ENCODE measurements around the gene TAF10. TPM values are rescaled to one million over a fixed set of nuclear protein-coding genes. Genes with fewer than 3 reads are reported as not detected.

The TAF10 gene
- total RNA-seq, 1 donor from 2014 or later, result 89.4 TPM

DNA sequence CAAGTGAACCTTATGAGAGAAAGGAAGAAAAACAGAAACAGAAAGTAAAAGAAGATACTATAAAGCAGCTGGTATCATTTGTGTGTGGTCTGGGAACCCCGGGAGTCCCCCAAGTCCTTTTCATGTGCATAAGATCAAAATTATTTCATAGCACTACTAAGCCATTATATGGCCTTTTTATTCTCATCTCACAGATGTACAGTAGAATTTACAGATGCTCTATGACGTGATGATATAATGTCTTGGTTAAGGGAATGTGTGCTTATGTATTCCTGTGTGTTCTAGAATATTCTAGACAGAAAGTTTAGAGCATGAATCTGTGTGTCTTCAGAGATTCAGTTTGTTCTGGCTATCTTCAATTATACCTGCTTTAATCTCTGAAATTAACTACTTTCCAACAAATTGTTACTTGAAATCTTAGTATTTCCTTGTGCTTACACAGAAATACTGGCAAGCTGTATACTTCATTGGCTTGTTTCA is 15.8 kb upstream of the TAF10 start:
- ATAC-seq (no peak), DNase-seq (no peak)
- intact Hi-C loops (cut with micrococcal nuclease), result no loop called here

DNA sequence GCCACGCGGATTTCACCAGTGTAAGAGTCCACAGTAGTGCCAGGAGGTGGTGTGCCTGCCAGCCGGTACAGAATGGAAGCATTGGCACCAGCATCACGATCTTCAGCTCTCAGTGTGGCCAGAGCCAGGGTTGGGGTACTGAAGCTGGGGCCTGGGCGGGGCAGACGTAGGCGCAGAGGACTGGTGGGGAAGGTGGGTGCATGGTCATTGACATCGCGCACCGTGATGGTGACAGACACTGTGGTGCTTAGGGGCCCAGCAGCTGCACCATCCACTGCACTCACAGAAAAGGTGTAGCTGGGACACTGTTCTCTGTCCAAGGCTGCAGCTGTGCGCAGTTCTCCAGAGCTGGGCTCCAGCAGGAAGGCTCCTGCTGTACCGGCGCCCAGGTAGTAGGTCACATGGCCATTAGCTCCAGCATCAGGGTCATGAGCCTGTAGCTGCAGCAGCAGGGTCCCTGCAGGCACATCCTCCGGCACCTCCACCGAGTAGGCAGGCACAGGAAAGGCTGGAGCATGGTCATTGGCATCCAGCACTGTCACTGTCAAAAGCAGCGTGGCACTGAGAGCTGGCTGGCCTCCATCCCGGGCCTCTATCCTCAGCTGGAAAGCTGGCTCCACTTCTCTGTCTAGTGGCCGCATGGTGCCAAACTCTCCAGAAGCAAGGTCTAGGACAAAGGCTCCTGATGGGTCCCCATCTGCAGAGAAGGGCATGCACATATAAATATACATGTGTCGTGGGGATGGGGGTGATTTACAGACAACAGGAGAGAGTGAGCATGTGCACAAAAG is 15.2 kb upstream of the TAF10 start:
- ATAC-seq (peak; percentile 86), DNase-seq (peak; percentile 82)
- intact Hi-C loops (cut with micrococcal nuclease), result no loop called here

DNA sequence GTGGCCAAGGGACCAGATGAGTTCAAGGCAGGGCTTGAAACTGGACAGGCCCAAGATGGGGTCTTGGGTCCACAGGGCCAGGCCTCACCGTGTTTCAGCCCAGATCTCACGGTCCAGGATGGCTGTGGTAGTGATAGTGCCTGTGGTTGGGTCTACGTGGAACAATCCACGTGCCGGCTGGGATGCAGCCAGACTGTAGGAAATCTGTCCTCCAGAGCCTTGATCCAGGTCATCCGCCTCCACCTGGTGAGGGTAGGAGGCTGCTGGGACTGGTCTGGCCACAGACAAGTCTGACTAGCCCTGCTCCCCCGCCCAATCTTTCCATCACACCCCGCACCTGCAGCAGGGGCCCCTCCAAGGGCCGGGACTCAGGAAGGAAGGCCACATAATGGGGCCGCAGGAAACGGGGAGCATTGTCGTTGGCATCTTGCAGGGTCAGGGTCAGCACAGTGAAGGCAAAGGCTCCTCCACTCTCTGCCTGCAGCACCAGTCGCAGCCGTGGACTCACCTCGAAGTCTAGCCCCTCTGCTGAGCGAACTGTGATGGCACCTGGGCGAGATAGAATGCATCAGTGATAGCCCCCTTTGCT is 13.9 kb upstream of the TAF10 start:
- intact Hi-C loops (cut with micrococcal nuclease), result no loop called here
- ATAC-seq (no peak), DNase-seq (no peak)

DNA sequence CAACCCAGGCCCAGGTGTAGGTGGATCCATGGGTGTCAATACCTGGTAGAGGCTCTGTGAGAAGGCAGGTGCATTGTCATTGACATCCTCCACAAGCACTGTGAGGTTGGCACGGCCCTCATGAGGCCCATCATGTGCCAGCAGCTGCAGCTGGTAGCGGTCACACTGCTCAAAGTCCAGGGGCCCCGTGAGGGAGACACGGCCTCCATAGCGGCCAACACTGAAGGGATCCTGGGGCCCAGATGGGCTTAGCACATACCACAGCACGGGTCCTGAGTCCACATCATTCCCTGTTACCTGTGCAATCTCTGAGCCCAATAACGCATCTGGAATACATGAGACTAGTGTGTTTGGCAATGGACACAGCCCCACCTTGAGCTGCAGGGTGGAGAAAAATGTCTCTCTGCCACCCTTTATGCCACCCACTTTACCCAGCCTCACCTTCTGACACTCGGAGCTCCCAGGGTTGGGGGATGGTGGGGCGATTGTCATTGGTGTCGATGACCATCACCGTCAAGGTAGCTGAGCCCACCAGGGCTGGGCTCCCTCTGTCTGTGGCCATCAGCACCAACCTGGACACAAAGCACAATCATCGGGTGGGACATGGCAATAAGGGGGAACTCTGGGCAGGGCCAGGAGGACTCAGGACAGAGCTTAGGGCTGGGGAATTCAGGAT is 13.3 kb upstream of the TAF10 start:
- no peak for DNase-seq
- intact Hi-C loops (cut with micrococcal nuclease), result no loop called here

DNA sequence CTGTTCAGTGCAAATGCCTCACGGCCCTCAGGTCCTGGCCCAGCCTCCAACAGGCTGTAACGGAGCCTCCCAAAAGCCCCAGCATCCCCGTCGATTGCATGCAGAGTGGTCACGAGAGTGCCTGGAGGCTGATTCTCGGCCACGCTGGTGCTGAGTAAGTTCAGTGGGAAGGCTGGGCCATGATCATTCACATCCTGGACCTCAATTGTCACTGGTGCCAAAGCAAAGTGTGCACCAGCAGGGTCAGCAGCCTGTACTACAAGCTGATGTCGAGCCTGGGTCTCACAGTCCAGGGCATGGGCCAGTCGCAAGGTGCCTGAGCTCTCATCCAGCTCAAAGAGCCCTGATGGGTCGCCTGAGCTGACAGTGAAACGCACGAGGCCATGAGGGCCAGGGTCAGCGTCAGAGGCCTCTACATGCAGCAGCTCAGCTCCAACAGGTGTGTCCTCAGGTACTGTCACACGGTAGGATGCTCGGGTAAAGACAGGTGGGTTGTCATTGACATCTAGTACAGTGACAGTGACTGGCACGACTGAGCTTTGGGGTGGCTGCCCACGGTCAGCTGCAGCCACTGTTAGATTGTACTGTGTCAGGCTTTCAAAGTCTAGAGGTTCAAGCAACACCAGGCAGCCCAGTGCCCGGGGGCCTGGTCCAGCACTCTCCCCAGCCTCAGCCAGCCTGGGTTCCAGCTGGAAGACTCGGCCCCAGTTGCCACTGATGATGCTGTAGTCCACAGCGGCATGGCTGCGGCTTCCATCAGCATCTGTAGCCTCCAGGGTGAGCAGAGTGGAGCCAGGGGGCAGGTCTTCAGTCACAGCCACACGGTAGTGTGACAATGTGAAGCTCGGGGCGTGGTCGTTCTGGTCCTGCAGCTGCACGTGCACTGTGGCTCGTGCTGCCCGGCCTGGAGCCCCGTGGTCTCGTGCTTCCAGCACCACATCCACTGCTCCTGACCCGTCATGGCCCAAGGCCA is 11.7 kb upstream of the TAF10 start:
- intact Hi-C loops (cut with micrococcal nuclease), result no loop called here
- ATAC-seq (no peak), DNase-seq (no peak)

More for the DNA sequence above, 13.3 kb upstream of the TAF10 start:
- ATAC-seq, result no peak

DNA sequence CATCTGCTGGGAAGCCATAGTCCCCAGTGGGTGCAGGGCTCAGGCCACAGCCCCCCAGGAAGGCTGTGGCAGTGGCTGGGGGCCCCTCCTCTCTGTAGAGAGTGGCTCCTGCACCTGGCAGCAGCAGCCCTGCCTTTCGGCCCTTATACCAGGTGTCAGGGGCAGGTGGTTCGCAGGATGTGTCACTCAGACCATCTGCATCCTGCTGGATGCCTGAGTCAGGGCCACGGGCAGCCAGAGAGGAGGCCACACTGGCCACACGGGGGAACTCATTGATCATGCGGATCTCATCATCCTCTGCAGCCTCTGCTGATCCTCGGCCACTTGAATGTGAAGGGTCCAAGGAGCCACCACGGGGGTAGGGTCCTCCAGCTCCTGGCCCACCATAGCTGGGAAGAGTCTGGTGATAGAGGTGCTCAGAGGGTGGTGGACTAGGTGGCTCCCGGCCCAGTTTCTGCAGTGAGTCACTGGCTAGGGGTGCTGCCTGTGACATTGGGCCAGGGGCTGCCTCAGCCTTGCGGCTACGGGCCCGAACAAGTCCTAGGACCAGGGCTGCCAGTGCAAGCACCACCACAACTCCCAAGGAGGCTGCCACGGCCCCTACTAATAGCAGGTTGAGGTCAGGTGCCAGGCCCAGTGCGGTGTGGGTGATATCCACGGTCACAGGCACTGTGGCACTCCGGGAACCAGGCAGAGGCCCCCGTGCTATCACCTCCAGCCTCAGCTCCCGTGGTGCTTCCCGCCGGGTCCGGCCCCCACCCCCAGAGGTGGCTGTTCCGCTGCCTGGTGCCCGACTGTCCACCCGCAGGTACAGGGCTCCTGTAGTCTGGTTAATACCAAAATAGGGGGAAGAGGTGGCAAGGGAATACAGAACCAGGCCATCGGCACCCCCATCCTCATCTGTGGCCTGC is 10.5 kb upstream of the TAF10 start:
- ATAC-seq (no peak), DNase-seq (no peak)
- intact Hi-C loops (cut with micrococcal nuclease), result no loop called here

DNA sequence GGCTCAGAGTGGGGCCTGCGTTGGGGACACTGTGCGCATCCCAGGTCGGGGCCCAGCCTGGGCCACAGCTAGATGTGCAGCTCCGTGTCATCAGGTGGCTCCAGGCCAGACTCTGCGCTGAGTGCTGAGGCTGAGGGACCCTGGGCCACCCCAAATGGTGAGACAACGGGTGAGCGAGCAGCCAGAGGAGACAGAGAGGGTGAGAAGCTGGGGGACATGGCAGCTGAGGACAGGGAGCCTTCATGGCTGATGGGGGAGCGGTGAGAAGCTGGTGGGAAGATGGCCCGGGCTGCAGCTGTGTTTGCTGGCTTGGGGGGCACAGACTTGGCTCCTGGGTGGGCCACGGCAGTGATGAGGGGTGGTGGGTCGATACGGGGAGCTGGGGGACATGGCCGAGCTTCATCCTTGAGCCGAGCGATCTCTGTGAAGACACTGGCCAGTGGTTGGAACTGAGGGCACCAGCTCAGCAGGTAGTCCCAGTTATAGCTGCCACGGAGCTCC is 9.7 kb upstream of the TAF10 start:
- DNase-seq, result no peak
- no peak for ATAC-seq
- intact Hi-C loops (cut with micrococcal nuclease), result no loop called here

DNA sequence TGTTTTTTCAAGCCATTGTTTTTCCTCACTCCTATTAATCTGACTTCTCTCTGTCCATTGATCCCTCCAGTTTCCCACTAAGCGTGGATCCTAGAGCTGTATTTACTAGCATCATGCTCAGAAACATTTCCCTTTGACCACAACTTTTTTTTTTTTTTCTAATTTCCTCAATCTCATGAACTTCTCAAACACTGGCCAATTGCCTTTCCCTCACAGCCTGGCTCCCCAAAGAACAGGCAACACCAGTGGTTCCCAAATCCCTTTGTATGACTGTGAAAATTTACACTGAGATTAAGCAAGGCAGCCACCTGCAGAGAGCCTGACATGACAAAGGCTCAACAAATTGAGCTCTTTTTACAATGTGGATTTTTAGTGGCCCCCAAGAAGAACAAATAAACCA is 8.6 kb upstream of the TAF10 start:
- no peak for DNase-seq
- intact Hi-C loops (cut with micrococcal nuclease), result no loop called here
- no peak for ATAC-seq

DNA sequence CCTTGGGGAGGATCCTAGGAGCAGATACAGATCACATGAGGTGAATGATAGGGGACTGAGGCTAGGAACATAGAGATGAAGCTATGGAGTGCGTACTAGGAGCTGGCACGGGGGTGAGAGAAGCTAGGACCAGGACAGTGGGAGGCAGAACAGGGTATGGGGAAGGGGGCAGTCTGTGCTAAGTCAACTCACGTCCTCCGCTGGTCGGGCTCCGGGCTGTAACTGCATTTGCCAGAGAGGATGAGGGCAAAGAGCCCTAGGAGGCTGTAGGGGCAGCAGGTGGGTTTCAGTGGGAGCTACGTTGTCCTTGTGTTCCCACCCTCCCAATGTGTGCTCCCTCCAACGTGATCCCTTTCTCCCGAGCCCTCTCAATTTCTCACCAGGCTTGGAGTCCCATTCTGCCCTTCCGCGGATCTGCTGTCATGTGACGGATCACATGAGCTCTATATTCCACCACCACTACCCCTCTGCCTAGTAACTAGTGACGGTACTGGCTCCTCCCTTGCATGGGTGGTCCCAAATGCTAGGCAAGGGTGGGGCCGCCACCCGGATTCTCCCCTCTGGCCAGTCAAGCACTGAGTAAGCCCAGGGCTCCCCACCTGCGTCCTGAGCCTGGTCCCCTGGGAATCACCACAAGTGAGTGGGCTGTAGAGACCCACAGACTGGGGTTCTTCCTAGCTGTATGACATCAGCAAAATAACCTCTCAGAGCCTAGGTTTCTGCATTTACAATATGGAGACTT is 7.2 kb upstream of the TAF10 start, which contains the start of gene TPP1:
TSS of gene TPP1 (minus strand) at position 419 of the 742 bp plus-strand sequence. CDS start at position 397, 22 bp downstream.
- intact Hi-C loops (cut with micrococcal nuclease), result no loop called here
- peak; percentile 96 for ATAC-seq
- peak; percentile 91 for DNase-seq

DNA sequence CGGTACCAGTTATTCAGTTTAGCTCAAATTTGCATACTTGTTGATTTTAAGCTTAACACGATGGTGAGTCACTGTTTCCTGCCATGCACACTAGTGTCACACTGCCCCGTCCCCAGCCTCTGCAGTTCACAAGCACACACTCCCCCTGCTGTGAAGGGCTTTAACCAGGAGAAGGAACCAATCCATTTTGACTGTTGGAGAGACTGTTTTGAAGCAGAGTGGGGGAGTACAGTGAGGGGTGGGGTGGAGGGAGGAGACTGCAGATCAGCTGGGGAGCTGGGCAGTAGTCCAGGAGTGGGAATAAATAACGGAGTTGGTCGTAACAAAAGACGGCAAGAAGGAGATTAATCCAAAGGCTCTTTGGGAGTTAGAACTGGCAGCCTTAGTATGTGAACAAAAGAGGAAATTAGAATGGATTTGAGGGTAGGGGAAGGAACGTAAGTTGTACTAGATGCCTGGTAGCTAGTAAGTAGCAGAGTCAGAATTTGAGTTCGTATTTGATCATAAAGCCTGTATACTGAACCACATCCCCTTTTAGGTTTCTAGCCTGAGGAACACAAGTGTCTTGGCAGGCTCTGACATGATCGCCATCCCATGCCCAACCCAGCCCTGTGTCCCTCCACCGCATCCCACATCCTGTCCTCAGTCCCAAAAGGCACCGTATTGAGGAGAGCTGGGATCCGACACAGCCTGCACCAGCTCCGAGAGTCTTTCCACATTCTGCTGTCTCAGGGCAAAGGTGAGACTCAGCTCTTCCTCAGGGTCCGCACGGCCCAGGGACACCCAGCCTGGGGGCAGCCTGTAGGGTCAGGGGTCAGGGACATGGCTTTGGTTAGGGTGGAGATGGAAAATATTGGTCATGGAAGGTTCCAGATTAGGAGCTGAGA is 6.3 kb upstream of the TAF10 start:
- ATAC-seq, result peak; percentile 19
- intact Hi-C loops (cut with micrococcal nuclease), result no loop called here
- DNase-seq, result no peak

DNA sequence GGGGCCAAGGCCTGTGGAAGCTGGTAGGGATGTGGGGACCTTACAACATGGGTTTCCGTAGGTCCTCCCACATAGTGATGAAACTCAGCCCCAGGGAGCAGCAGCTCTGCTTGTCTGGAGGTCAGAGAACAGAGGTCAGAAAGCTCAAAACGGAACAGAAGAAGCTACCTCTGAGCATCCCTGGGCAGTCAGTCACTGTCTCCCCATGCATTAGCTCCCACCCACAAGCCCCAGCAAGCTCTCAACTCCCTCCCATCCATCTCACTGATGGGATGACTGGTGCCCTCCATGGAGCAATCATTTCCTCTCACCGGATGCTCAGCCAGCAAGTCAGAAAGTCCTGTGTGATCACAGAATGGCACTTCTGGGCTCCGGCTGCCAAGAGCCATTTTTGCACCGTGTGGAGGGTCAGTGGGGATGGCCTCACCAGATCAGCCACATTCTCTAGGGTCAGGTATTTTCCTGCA is 5.3 kb upstream of the TAF10 start:
- DNase-seq (no peak), ATAC-seq (no peak)
- intact Hi-C loops (cut with micrococcal nuclease), result no loop called here

DNA sequence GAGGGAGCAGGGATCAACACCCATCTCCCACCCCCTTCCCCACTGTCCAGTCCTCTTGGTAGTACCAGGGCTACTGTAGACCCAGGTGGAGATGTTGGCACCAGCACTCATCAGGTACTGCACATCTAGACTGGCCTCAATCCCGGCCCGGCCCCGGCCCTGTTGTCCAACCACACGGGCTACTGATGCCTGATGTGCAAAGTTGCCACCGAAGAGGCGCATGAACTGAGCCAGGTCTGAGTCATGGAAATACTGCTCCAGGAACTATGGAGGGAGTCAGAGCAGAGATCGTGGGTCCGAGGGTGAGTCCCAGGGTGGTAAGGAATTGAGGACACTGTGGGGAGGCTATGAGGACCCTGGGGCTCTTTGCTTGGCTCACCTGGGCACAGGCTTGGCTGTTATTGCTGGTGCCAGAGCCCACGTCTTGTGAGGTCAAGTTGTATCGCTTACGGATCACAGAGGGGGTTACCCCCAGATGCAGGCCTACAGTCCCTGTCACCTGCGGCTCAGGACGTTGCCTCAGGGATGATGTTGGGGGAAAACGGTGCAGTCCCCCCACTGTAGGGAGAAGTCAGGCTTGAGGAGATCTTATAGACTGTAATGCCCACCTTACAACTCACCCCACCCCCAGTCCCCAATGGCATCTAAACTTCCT is 4.7 kb upstream of the TAF10 start:
- no peak for DNase-seq
- intact Hi-C loops (cut with micrococcal nuclease), result no loop called here
- ATAC-seq, result no peak

DNA sequence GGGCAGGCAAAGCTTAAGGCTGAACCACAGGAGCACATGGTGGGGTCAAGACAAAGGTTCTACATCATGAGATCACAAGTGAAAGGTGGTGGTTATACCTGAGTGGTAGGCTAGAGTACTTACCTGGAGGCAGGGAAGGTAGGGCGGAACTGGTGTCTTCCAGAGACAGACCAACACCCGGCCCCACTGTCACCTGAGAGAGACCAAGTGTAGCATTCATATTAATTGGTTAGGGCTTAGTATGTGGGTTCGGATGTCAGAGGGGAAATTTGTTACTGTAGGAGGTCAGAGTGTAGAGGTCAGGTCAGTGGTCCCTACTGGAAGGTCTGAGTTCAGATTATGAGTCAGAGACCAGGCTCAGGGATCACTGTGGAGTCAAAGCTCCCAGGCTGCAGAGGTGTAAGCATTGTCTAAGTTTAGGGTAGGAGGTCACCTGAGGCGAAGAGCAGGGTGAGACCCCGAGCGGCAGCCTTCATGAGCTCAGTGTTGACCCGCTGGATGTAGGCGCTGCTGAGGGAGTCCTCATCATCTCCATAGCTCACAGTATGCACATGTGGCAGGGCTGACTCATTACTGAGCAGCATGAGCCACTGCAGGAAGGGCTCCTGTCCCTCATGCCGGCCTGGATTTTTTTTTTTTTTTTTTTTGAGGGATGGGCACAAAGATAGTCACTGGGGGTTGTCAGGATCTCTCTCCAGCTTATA is 4.0 kb upstream of the TAF10 start:
- no peak for ATAC-seq

DNA sequence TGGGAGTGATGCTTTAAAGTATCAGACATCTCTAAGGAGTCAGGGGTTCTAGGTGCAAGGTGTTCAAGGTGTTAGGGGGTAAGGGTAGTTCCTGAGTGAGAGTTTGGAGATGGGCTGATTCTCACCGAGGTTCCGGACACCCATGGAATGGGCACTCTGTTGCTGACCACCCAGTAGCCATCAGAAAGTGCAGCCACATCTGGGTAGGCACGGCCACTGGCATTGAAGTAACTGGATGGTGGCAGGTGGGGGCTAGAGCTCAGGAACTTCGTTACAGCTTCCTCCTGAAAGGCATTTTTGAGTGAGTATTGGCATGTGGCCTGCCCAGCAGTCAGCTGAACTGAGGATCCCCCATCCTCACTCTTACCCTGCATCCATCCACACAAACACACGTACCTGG is 3.0 kb upstream of the TAF10 start:
- ATAC-seq (no peak), DNase-seq (no peak)
- intact Hi-C loops (cut with micrococcal nuclease), result no loop called here

More for the DNA sequence above, 4.0 kb upstream of the TAF10 start:
- no peak for DNase-seq
- intact Hi-C loops (cut with micrococcal nuclease), result no loop called here

DNA sequence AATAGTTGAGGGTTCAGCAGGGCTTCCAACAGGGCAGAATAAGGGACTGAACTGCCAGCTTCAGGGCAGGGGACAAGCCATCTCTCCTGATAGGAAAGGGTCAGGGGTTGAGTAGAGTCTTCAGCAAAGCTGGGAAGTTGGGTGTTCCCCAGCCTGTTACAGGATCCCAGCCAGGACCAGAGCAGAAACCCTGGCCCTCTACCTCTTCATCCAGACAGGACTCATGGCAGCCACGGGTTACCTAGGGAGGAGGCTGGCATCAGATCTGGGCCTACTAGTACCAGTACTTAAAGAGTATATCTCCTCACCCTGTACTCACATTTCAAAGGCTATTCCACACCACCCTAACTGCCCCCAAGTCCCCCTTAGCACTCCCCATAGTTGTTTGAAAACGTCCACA is 2.4 kb upstream of the TAF10 start:
- no peak for DNase-seq
- intact Hi-C loops (cut with micrococcal nuclease), result no loop called here
- no peak for ATAC-seq

All from left ventricle myocardium superior (tissue), 1 donor.